HEK293 (cell line): ENCODE measurements around the gene TDRKH.
"Not testable (repeated sequence)": the region's sequence is repeated elsewhere in the genome, so short reads cannot be mapped to it uniquely, and the experiment has no call there.

Experiments
- CTCF ChIA-PET: fragments of 350-600 bp; formaldehyde crosslinking; extraction: SDS; loops from one replicate; lab custom pipeline; 2021; ENCODE audit warnings: antibody characterized with exemption; lab: Yijun Ruan, JAX
- POLR2A ChIA-PET: fragments of 300-600 bp; formaldehyde crosslinking; extraction: SDS; loops from one replicate; lab custom pipeline; 2020; ENCODE audit warnings: antibody characterized with exemption, inconsistent platforms; lab: Yijun Ruan, JAX
- H3K27ac ChIP-seq: fragments of 200-500 bp; sonication (Bioruptor generic); 2 replicates; pipeline ENCODE4 v1.5.1; 2014; ENCODE audit warnings: low read depth, low read length, control low read depth, inconsistent platforms; ENCODE audit errors: extremely low read depth
- H3K36me3 ChIP-seq, 2 experiments: fragments of 200-500 bp in 1 of 2; sonication (Bioruptor generic) in 1 of 2; 1 replicate in 1 of 2; 2 replicates in 1 of 2; pipeline ENCODE4 v1.5.1; 2014 to 2017; ENCODE audit warnings: inconsistent platforms in 2 of 2, low read length in 2 of 2; ENCODE audit not compliant: control insufficient read depth in 2 of 2, insufficient read depth in 1 of 2
- H3K4me1 ChIP-seq: fragments of 200-500 bp; sonication (Bioruptor generic); 2 replicates; pipeline ENCODE4 v1.5.1; 2014; ENCODE audit warnings: mild to moderate bottlenecking, low read length, inconsistent platforms; ENCODE audit not compliant: control insufficient read depth, insufficient read depth
- H3K4me3 ChIP-seq: 2 replicates; pipeline ENCODE4 v1.5.1; 2011; ENCODE audit warnings: low read depth, mild to moderate bottlenecking, control low read depth, low read length, moderate library complexity
- H3K9me3 ChIP-seq: fragments of 200-500 bp; sonication (Bioruptor generic); 2 replicates; pipeline ENCODE4 v1.5.1; 2014; ENCODE audit warnings: low read depth, low read length, inconsistent platforms; ENCODE audit not compliant: control insufficient read depth, insufficient read depth
- GLI2 ChIP-seq: fragments of 450-650 bp; formaldehyde crosslinking; IDR thresholded peaks from 2 replicates; pipeline ENCODE4; 2017; ENCODE audit warnings: missing biosample characterization, missing genetic modification characterization, low read depth, borderline replicate concordance
- KLF9 ChIP-seq: fragments of 450-650 bp; formaldehyde crosslinking; IDR thresholded peaks from 2 replicates; pipeline ENCODE4 v1.5.1; 2016; ENCODE audit warnings: missing biosample characterization, missing genetic modification characterization, low read depth
- OSR2 ChIP-seq: fragments of 450-650 bp; formaldehyde crosslinking; IDR thresholded peaks from 2 replicates; pipeline ENCODE4 v1.5.1; 2016; ENCODE audit warnings: missing biosample characterization, missing genetic modification characterization
- OVOL3 ChIP-seq: fragments of 450-650 bp; formaldehyde crosslinking; IDR thresholded peaks from 2 replicates; pipeline ENCODE4 v1.5.1; 2016; ENCODE audit warnings: missing biosample characterization, missing genetic modification characterization
- ZBTB20 ChIP-seq: fragments of 450-650 bp; formaldehyde crosslinking; IDR thresholded peaks from 2 replicates; pipeline ENCODE4 v1.5.1; 2016; ENCODE audit warnings: missing biosample characterization, missing genetic modification characterization
- ZEB2 ChIP-seq: fragments of 450-650 bp; formaldehyde crosslinking; IDR thresholded peaks from 2 replicates; pipeline ENCODE4 v1.5.1; 2016; ENCODE audit warnings: missing biosample characterization, missing genetic modification characterization
- ZFP69B ChIP-seq: fragments of 450-650 bp; formaldehyde crosslinking; IDR thresholded peaks from 2 replicates; pipeline ENCODE4 v1.5.1; 2016; ENCODE audit warnings: missing biosample characterization, missing genetic modification characterization
- ZNF133 ChIP-seq: fragments of 450-650 bp; formaldehyde crosslinking; IDR thresholded peaks from 2 replicates; pipeline ENCODE4 v1.5.1; 2016; ENCODE audit warnings: missing biosample characterization, missing genetic modification characterization
- ZNF155 ChIP-seq: fragments of 450-650 bp; formaldehyde crosslinking; IDR thresholded peaks from 2 replicates; pipeline ENCODE4 v1.5.1; 2016; ENCODE audit warnings: missing biosample characterization, missing genetic modification characterization
- ZNF248 ChIP-seq: fragments of 450-650 bp; formaldehyde crosslinking; IDR thresholded peaks from 2 replicates; pipeline ENCODE4 v1.5.1; 2017; ENCODE audit warnings: missing biosample characterization, missing genetic modification characterization
- ZNF391 ChIP-seq: fragments of 450-650 bp; formaldehyde crosslinking; IDR thresholded peaks from 2 replicates; pipeline ENCODE4 v1.5.1; 2016; ENCODE audit warnings: low read depth, missing biosample characterization, missing genetic modification characterization, borderline replicate concordance
- ZNF426 ChIP-seq: fragments of 450-650 bp; formaldehyde crosslinking; IDR thresholded peaks from 2 replicates; pipeline ENCODE4 v1.5.1; 2017; ENCODE audit warnings: missing biosample characterization, missing genetic modification characterization, mild to moderate bottlenecking, inconsistent platforms, moderate library complexity
- ZNF521 ChIP-seq: fragments of 450-650 bp; formaldehyde crosslinking; IDR thresholded peaks from 2 replicates; pipeline ENCODE4 v1.5.1; 2017; ENCODE audit warnings: missing biosample characterization, mild to moderate bottlenecking, missing genetic modification characterization
- ZNF610 ChIP-seq: fragments of 450-650 bp; formaldehyde crosslinking; IDR thresholded peaks from 2 replicates; pipeline ENCODE4 v1.5.1; 2016; ENCODE audit warnings: missing biosample characterization, missing genetic modification characterization, borderline replicate concordance
- ZNF707 ChIP-seq: fragments of 450-650 bp; formaldehyde crosslinking; IDR thresholded peaks from 2 replicates; pipeline ENCODE4 v1.5.1; 2016; ENCODE audit warnings: missing biosample characterization, missing genetic modification characterization
- ZNF785 ChIP-seq: fragments of 450-650 bp; formaldehyde crosslinking; IDR thresholded peaks from 2 replicates; pipeline ENCODE4 v1.5.1; 2016; ENCODE audit warnings: missing biosample characterization, missing genetic modification characterization
- TF ChIP-seq, protein P1 (sequence below): sonication (generic); formaldehyde crosslinking; IDR thresholded peaks from 2 replicates; pipeline ENCODE4 v1.8.1; 2022; ENCODE audit warnings: mild to moderate bottlenecking, moderate library complexity, missing genetic modification reagents
- TF ChIP-seq, protein P2 (sequence below): fragments of 450-650 bp; formaldehyde crosslinking; IDR thresholded peaks from 2 replicates; pipeline ENCODE4 v1.5.1; 2017; ENCODE audit warnings: missing biosample characterization, missing genetic modification characterization
- TF ChIP-seq, protein P3 (sequence below): fragments of 450-650 bp; formaldehyde crosslinking; IDR thresholded peaks from 2 replicates; pipeline ENCODE4 v1.5.1; 2017; ENCODE audit warnings: missing biosample characterization, missing genetic modification characterization
- TF ChIP-seq, protein P4 (sequence below): fragments of 450-650 bp; formaldehyde crosslinking; IDR thresholded peaks from 2 replicates; pipeline ENCODE4 v1.5.1; 2016; ENCODE audit warnings: missing biosample characterization, missing genetic modification characterization
- TF ChIP-seq, protein P5 (sequence below): fragments of 450-650 bp; formaldehyde crosslinking; IDR thresholded peaks from 2 replicates; pipeline ENCODE4 v1.5.1; 2016; ENCODE audit warnings: missing biosample characterization, missing genetic modification characterization

The TDRKH gene

DNA sequence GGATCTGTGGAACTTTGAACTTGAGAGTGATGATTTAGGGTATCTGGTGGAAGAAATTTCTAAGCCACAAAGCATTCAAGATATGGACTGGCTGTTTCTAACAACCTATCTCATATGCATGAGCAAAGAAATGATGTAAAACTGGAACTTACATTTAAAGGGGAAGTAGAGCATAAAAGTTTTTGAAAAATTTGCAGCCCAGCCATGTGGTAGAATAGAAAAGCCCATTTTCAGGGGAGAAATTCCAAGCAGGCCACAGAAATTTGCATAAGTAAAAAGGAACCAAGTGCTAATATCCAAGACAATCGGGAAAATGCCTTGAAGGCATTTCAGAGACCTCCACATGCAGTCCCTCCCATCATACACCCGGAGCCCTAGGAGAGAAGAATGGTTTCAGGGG, 53.3 kb downstream of the TDRKH start:
- Histone ChIP-seq H3K36me3 (no peaks in the 10 kb centered on the region), H3K27ac (no peak overlapping the region), H3K9me3 (no peaks in the 10 kb centered on the region), H3K4me1 (no peaks in the 10 kb centered on the region), H3K4me3 (no peak overlapping the region)
- CTCF ChIA-PET, result interaction anchor here (0.6 to 1.7 kb wide), 3 partner anchors 99 to 299 kb away, joined by 5 to 6 read pairs (median 5); no protein-coding TSS in a partner anchor
- POLR2A ChIA-PET, result no interaction called here
- no peak for TF ChIP-seq OSR2
- no peak for TF ChIP-seq ZNF610
- TF ChIP-seq OVOL3 (tag by site-specific recombination), result no peak
- TF ChIP-seq ZNF248 (tag by site-specific recombination), result no peak
- TF ChIP-seq, protein P1, sequence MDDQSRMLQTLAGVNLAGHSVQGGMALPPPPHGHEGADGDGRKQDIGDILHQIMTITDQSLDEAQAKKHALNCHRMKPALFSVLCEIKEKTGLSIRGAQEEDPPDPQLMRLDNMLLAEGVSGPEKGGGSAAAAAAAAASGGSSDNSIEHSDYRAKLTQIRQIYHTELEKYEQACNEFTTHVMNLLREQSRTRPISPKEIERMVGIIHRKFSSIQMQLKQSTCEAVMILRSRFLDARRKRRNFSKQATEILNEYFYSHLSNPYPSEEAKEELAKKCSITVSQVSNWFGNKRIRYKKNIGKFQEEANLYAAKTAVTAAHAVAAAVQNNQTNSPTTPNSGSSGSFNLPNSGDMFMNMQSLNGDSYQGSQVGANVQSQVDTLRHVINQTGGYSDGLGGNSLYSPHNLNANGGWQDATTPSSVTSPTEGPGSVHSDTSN (CRISPR knock-in tag), result no peak
- TF ChIP-seq, protein P2, sequence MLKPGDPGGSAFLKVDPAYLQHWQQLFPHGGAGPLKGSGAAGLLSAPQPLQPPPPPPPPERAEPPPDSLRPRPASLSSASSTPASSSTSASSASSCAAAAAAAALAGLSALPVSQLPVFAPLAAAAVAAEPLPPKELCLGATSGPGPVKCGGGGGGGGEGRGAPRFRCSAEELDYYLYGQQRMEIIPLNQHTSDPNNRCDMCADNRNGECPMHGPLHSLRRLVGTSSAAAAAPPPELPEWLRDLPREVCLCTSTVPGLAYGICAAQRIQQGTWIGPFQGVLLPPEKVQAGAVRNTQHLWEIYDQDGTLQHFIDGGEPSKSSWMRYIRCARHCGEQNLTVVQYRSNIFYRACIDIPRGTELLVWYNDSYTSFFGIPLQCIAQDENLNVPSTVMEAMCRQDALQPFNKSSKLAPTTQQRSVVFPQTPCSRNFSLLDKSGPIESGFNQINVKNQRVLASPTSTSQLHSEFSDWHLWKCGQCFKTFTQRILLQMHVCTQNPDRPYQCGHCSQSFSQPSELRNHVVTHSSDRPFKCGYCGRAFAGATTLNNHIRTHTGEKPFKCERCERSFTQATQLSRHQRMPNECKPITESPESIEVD (tag by site-specific recombination), result no peak
- TF ChIP-seq ZNF785 (tag by site-specific recombination), result no peak
- TF ChIP-seq, protein P3, sequence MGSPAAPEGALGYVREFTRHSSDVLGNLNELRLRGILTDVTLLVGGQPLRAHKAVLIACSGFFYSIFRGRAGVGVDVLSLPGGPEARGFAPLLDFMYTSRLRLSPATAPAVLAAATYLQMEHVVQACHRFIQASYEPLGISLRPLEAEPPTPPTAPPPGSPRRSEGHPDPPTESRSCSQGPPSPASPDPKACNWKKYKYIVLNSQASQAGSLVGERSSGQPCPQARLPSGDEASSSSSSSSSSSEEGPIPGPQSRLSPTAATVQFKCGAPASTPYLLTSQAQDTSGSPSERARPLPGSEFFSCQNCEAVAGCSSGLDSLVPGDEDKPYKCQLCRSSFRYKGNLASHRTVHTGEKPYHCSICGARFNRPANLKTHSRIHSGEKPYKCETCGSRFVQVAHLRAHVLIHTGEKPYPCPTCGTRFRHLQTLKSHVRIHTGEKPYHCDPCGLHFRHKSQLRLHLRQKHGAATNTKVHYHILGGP, result no peak
- TF ChIP-seq, protein P4, sequence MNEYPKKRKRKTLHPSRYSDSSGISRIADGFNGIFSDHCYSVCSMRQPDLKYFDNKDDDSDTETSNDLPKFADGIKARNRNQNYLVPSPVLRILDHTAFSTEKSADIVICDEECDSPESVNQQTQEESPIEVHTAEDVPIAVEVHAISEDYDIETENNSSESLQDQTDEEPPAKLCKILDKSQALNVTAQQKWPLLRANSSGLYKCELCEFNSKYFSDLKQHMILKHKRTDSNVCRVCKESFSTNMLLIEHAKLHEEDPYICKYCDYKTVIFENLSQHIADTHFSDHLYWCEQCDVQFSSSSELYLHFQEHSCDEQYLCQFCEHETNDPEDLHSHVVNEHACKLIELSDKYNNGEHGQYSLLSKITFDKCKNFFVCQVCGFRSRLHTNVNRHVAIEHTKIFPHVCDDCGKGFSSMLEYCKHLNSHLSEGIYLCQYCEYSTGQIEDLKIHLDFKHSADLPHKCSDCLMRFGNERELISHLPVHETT (tag by site-specific recombination), result no peak
- no peak for TF ChIP-seq GLI2 (tag by site-specific recombination)
- no peak for TF ChIP-seq ZNF155 (tag by site-specific recombination)
- no peak for TF ChIP-seq ZNF391 (tag by site-specific recombination)
- no peak for TF ChIP-seq KLF9 (tag by site-specific recombination)
- TF ChIP-seq ZNF133, result no peak
- TF ChIP-seq ZEB2 (tag by site-specific recombination), result no peak
- no peak for TF ChIP-seq ZFP69B (tag by site-specific recombination)
- no peak for TF ChIP-seq ZBTB20 (tag by site-specific recombination)

DNA sequence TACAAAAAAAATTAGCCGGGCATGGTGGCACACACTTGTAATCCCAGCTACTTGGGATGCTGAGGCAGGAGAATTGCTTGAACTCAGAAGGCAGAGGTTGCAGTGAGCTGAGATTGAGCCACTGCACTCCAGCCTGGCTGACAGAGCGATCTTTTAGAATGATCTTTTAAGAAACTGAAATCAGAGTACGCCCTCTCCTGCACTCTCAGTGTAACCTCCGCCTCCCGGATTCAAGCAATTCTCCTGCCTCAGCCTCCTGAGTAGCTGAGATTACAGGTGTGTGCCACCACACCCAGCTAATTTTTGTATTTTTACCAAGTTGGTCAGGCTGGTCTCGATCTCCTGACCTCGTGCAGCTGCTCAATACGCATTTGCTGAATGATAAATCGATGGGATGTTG, 56.3 kb downstream of the TDRKH start:
- H3K9me3 ChIP-seq, H3K4me1 ChIP-seq, H3K36me3 ChIP-seq, H3K4me3 ChIP-seq, POLR2A ChIA-PET, H3K27ac ChIP-seq: not testable (repeated sequence)
- CTCF ChIA-PET, result interaction anchor here (0.8 to 2.9 kb wide), 29 partner anchors 7 to 393 kb away, joined by 3 to 34 read pairs (median 5); partner anchors contain the start of genes RIIAD1 and TUFT1

DNA sequence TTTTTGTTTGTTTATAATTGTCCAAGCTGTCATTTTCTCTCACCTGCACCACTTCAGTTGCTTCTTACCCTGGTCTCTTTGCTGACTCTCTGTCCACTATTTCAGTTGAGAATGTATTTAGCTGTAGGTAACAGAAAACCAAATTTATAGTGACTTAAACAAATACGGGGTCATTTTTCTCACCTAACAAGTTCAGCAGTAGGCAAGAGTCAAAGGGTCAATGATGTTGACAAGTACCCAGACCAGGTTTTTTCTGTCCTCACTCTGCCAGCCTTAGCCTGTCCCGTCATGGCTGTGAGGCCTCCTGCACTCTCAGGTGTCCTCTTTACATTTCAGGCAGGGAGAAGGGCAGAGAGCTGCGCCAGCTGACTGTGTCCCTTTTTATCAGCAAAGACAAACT, 57.2 kb downstream of the TDRKH start:
- H3K9me3 ChIP-seq, result no peaks in the 10 kb centered on the region
- POLR2A ChIA-PET, result no interaction called here
- no peak overlapping the region for H3K4me3 ChIP-seq
- H3K4me1 ChIP-seq, result no peaks in the 10 kb centered on the region
- CTCF ChIA-PET, result interaction anchor here (1.0 to 2.9 kb wide), 5 partner anchors 18 to 393 kb away, joined by 3 to 34 read pairs (median 6); no protein-coding TSS in a partner anchor
- H3K36me3 ChIP-seq, result no peaks in the 10 kb centered on the region
- no peak overlapping the region for H3K27ac ChIP-seq
- no peak for TF ChIP-seq ZNF707 (tag by site-specific recombination)
- TF ChIP-seq ZNF521 (tag by site-specific recombination), result no peak
- no peak for TF ChIP-seq ZNF426
- TF ChIP-seq, protein P5, sequence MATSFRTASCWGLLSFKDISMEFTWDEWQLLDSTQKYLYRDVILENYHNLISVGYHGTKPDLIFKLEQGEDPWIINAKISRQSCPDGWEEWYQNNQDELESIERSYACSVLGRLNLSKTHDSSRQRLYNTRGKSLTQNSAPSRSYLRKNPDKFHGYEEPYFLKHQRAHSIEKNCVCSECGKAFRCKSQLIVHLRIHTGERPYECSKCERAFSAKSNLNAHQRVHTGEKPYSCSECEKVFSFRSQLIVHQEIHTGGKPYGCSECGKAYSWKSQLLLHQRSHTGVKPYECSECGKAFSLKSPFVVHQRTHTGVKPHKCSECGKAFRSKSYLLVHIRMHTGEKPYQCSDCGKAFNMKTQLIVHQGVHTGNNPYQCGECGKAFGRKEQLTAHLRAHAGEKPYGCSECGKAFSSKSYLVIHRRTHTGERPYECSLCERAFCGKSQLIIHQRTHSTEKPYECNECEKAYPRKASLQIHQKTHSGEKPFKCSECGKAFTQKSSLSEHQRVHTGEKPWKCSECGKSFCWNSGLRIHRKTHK (tag by site-specific recombination), result no peak
